Fibroblast of pulmonary artery (primary cell): Measurements from ENCODE around the gene PPIF.

Source experiments
- DNase-seq: peaks from one replicate; pipeline ENCODE4 v3.0.0-alpha.2; 2010; ENCODE audit warnings: low read depth
- H3K4me3 ChIP-seq: replicated peaks from 2 replicates; pipeline ENCODE4 v1.5.1; 2011; ENCODE audit warnings: low read depth, mild to moderate bottlenecking, control low read depth, low read length, moderate library complexity
- CTCF ChIP-seq: IDR thresholded peaks from 2 replicates; pipeline ENCODE4 v1.5.1; 2011; ENCODE audit warnings: mild to moderate bottlenecking, control low read depth, low read length, inconsistent platforms; ENCODE audit errors: missing control alignments

PPIF gene

GRCh38 chr10:79359816-79360498 lies 12.7 kb downstream of the PPIF start:
- no peak for DNase-seq
- H3K4me3 ChIP-seq = no peak overlapping the region
- TF ChIP-seq CTCF = no peak

GRCh38 chr10:79360499-79361342 lies 13.5 kb downstream of the PPIF start:
- DNase-seq = no peak
- no peak overlapping the region for H3K4me3 ChIP-seq
- TF ChIP-seq CTCF = no peak

- no peak for DNase-seq
- no peak overlapping the region for H3K4me3 ChIP-seq
- no peak for TF ChIP-seq CTCF
Measured at GRCh38 chr10:79361726-79362397, 14.6 kb downstream of the PPIF start.

GRCh38 chr10:79367426-79368189 lies 20.3 kb downstream of the PPIF start:
- no peak for TF ChIP-seq CTCF
- no peak overlapping the region for H3K4me3 ChIP-seq
- DNase-seq = peak; percentile 60

- no peak for DNase-seq
- H3K4me3 ChIP-seq = no peak overlapping the region
- no peak for TF ChIP-seq CTCF
Measured at GRCh38 chr10:79372871-79373270, 25.6 kb downstream of the PPIF start.

- no peak overlapping the region for H3K4me3 ChIP-seq
- TF ChIP-seq CTCF = peak; percentile 92
- DNase-seq = peak; percentile 76
Measured at GRCh38 chr10:79374312-79375191, 27.3 kb downstream of the PPIF start.
